Neutrophil (primary cell): ENCODE results near the gene EYS.
"Not testable (repeated sequence)": the region's sequence is repeated elsewhere in the genome, so short reads cannot be mapped to it uniquely, and the experiment has no call there.

Experiments used
- H3K27ac ChIP-seq: fragments of 200-600 bp; sonication (generic); 2 replicates; pipeline ENCODE4 v1.5.1; 2016; ENCODE audit warnings: mild to moderate bottlenecking, moderate library complexity
- H3K27me3 ChIP-seq: fragments of 200-600 bp; sonication (generic); 2 replicates; pipeline ENCODE4 v1.6.0; 2016; ENCODE audit warnings: mild to moderate bottlenecking
- H3K36me3 ChIP-seq: fragments of 200-600 bp; sonication (generic); 2 replicates; pipeline ENCODE4 v1.5.1; 2017
- H3K4me1 ChIP-seq, 2 experiments: fragments of 200-600 bp in 1 of 2; sonication (generic) in 1 of 2; 1 replicate in 1 of 2; 2 replicates in 1 of 2; pipeline versions ENCODE4 v1.5.1 to v1.6.1; 2013 to 2016; ENCODE audit warnings: low read depth in 1 of 2, low read length in 1 of 2, mild to moderate bottlenecking in 1 of 2, moderate library complexity in 1 of 2; ENCODE audit not compliant: control insufficient read depth in 1 of 2, insufficient read depth in 1 of 2
- H3K4me3 ChIP-seq, 2 experiments: fragments of 200-600 bp in 1 of 2; sonication (generic) in 1 of 2; 1 replicate in 1 of 2; 2 replicates in 1 of 2; pipeline ENCODE4 v1.5.1; 2013 to 2016; ENCODE audit warnings: low read depth in 1 of 2, low read length in 1 of 2, mild to moderate bottlenecking in 1 of 2, moderate library complexity in 1 of 2
- H3K9me3 ChIP-seq: fragments of 200-600 bp; sonication (generic); 2 replicates; pipeline ENCODE4 v1.5.1; 2016
- CTCF ChIP-seq: fragments of 200-600 bp; sonication (generic); IDR thresholded peaks from 2 replicates; pipeline ENCODE4 v1.5.1; 2016; ENCODE audit warnings: antibody characterized with exemption

EYS gene

GRCh38 chr6:65610746-65611145 is 96.3 kb downstream of the EYS start:
- H3K36me3 ChIP-seq, result no peaks in the 10 kb centered on the region
- H3K27ac ChIP-seq, result no peak overlapping the region
- H3K9me3 ChIP-seq, result no peaks in the 10 kb centered on the region
- H3K4me3 ChIP-seq, result no peak overlapping the region
- TF ChIP-seq CTCF, result no peak
- H3K27me3 ChIP-seq, result no peaks in the 10 kb centered on the region
- H3K4me1 ChIP-seq, result no peaks in the 10 kb centered on the region

DNA sequence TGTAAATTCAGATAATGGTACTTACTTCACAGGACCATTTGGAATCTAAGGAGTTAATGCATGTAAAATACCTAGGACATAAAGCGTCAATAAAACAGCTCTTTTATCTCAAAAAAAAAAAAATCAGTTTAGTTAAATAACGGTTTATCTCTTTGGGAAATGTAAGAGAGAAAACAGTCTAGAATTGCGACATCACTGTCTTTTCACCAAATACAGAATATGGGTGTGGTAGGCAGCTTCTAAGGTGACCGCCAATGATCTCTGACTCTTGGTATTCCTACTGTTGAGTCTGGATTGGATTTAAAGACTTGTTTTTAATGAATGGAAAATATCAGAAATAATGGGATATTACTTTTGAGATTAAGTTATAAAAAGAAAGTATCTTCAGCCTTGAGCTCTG is 111.5 kb downstream of the EYS start:
- Histone ChIP-seq H3K4me3 (no peak overlapping the region), H3K27me3 (no peaks in the 10 kb centered on the region), H3K27ac (no peak overlapping the region), H3K9me3 (no peaks in the 10 kb centered on the region), H3K4me1 (no peaks in the 10 kb centered on the region), H3K36me3 (no peaks in the 10 kb centered on the region)
- no peak for TF ChIP-seq CTCF

GRCh38 chr6:65570340-65570739 is 136.7 kb downstream of the EYS start:
- no peak overlapping the region for H3K4me3 ChIP-seq
- H3K27me3 ChIP-seq, result no peaks in the 10 kb centered on the region
- no peaks in the 10 kb centered on the region for H3K4me1 ChIP-seq
- no peak for TF ChIP-seq CTCF
- no peaks in the 10 kb centered on the region for H3K9me3 ChIP-seq
- H3K36me3 ChIP-seq, result no peaks in the 10 kb centered on the region
- no peak overlapping the region for H3K27ac ChIP-seq

DNA sequence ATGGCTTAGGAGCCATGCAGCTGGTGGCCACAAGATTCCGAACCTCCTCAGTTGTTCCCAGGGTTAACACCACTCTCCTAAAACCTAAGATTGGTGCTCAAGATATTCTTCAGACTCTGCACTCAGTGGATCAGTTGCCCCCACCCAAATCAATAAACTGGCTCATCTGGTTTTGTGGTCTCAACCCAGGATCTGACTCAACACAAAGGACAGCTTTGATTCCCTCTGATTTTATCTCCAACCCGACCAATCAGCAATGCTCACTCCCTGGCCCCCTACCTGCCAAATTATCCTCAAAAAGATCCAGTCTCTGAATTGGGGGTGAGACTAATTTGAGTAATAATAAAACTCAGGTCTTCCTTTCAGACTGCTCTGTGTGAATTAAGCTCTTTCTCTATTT is 137.5 kb downstream of the EYS start:
- Histone ChIP-seq H3K4me1 (no peaks in the 10 kb centered on the region), H3K4me3 (no peak overlapping the region), H3K27ac (no peak overlapping the region), H3K36me3 (no peaks in the 10 kb centered on the region), H3K27me3 (no peaks in the 10 kb centered on the region), H3K9me3 (no peaks in the 10 kb centered on the region)
- no peak for TF ChIP-seq CTCF

GRCh38 chr6:65569056-65569455 is 138.0 kb downstream of the EYS start:
- not testable (repeated sequence) for H3K9me3 ChIP-seq, H3K4me3 ChIP-seq, H3K27me3 ChIP-seq, H3K36me3 ChIP-seq, H3K4me1 ChIP-seq, H3K27ac ChIP-seq

DNA sequence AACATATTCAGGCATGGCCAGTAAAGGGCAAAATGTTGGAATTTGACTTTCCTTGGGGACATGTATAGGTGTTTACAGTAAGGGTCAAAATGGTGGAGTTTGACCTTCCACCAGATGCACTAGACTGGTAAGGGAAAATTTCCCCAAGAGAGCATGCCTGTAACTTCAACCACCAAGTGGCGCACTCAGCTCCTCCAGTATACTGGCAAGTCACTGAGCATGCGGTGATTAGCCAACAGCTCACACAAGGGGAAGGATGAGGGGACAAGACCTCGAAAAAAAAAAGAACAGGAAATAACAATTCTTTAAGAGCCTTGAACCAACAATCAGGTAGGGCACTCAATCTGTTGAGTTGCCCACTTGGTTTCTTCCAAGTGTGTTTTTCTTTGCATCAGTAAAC is 140.9 kb downstream of the EYS start:
- H3K27ac ChIP-seq, result no peak overlapping the region
- no peaks in the 10 kb centered on the region for H3K9me3 ChIP-seq
- no peak overlapping the region for H3K4me3 ChIP-seq
- H3K27me3 ChIP-seq, result no peaks in the 10 kb centered on the region
- TF ChIP-seq CTCF, result no peak
- H3K36me3 ChIP-seq, result no peaks in the 10 kb centered on the region
- no peaks in the 10 kb centered on the region for H3K4me1 ChIP-seq
